ENCODE results near the gene YWHAH. TPM values are rescaled to one million over a fixed set of nuclear protein-coding genes. Genes with fewer than 3 reads are reported as not detected.

YWHAH gene
- total RNA-seq, 1 donor from 2014 or later = 57.8 TPM

DNA sequence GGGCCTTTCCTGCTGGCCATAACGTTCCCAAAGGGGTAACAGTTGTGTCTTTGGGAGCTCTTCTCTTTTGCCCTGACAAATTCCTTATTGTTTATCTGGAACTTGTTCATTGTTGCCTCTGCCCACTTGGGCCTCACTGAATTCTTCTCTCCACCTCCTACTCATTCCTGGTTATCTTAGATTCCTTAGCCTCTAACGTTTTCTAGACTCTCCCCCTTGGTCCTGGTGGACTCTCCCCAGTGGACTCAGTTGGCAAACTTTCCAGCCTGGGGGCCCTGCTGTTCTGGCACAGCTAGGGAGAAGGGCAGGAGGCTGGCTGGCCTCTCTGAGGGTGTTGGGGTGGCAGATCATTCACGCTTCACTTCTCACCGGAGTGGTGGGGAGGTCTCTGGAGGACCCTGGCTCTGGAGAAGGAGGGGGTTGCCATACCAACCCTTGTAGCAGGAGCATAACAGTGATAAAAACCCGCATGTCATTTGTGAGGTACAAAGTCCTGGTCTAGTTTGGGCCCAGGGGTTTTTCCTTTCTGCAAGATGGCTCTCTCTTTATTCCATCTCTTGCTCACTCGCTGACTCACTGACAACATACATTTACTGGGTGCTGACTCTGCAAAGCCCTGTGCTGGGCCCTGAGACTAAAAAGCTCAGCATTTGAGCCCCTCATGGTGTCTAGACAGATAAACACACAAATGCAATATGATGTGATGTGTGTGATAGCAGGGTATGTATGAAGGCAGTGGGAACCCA lies 39.7 kb downstream of the YWHAH start:
- no peaks in the 10 kb centered on the region for H3K4me1 Mint-ChIP-seq
- no peak for DNase-seq (ENCODE audit: low spot score in 2 of 2, unreplicated experiment in 2 of 2)
- H3K36me3 Mint-ChIP-seq = no peaks in the 10 kb centered on the region
- no peaks in the 10 kb centered on the region for H3K9me3 Mint-ChIP-seq
- no peak overlapping the region for H3K4me3 Mint-ChIP-seq
- no peak overlapping the region for H3K27ac Mint-ChIP-seq
- H3K27me3 Mint-ChIP-seq (ENCODE audit: low read depth) = peaks cover 9% of the 10 kb centered on the region
- TF ChIP-seq, protein P1, sequence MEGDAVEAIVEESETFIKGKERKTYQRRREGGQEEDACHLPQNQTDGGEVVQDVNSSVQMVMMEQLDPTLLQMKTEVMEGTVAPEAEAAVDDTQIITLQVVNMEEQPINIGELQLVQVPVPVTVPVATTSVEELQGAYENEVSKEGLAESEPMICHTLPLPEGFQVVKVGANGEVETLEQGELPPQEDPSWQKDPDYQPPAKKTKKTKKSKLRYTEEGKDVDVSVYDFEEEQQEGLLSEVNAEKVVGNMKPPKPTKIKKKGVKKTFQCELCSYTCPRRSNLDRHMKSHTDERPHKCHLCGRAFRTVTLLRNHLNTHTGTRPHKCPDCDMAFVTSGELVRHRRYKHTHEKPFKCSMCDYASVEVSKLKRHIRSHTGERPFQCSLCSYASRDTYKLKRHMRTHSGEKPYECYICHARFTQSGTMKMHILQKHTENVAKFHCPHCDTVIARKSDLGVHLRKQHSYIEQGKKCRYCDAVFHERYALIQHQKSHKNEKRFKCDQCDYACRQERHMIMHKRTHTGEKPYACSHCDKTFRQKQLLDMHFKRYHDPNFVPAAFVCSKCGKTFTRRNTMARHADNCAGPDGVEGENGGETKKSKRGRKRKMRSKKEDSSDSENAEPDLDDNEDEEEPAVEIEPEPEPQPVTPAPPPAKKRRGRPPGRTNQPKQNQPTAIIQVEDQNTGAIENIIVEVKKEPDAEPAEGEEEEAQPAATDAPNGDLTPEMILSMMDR (IDR thresholded peaks at IDR 0.05; ENCODE audit: unreplicated experiment) = no peak

DNA sequence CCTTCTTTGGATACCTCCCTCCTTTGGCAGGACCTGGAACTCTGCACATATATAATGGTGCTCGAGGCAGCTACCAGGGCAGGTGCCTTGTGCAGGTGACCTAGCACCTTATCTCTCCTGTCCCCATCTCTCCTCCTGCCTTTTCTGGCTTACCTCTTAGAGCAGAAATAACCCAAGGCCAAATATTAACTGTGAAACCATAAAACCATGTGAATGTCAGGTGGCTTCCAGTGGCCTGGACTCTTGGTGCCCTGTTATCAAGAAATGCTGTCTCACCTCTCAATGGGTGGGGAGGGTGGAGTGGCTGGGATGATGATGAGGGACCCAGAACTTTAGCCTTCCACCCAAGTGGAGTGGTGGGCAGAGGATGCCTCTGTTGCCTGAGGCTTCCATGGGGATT lies 42.9 kb downstream of the YWHAH start:
- H3K4me3 Mint-ChIP-seq = no peak overlapping the region
- no peaks in the 10 kb centered on the region for H3K4me1 Mint-ChIP-seq
- peaks cover 26% of the 10 kb centered on the region for H3K27me3 Mint-ChIP-seq (ENCODE audit: low read depth)
- DNase-seq (ENCODE audit: low spot score in 2 of 2, unreplicated experiment in 2 of 2) = no peak
- no peaks in the 10 kb centered on the region for H3K36me3 Mint-ChIP-seq
- H3K9me3 Mint-ChIP-seq = no peaks in the 10 kb centered on the region
- H3K27ac Mint-ChIP-seq = no peak overlapping the region
- TF ChIP-seq, protein P1 (IDR thresholded peaks at IDR 0.05; ENCODE audit: unreplicated experiment) = no peak

DNA sequence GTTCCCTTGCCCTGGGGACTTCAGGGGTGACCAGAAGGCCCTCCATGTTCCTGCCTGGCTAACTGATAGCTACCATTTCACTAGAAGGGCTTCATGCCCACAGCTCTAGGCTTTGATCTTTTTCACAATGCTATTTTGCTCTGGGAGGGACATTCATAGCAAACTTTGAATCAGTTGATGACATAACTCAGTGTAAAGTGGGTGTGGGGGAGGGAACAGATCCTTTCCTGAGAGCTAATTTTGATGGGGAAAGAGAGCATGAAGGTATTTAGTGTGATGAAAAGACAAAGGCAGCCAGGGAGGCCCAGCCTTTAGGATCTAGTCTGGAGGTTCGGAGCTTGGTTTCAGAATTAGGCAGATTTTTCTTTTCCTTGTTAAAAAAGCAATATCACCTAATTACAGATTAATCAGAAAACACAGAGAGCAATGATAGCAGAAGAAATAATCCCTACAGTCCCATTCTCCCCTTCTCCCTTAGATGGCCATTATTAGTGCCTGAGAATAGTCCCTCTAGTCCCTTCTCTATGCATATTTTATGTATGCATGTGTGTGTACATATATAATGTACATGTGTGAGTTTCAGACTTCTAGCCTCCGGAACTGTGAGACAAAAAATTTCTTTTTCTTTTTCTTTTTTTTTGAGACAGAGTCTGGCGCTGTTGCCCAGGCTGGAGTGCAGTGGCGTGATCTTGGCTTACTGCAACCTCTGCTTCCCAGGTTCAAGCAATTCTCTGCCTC lies 46.9 kb downstream of the YWHAH start:
- Mint-ChIP-seq H3K4me3 (no peak overlapping the region), H3K9me3 (no peaks in the 10 kb centered on the region), H3K4me1 (no peaks in the 10 kb centered on the region), H3K36me3 (no peaks in the 10 kb centered on the region), H3K27ac (no peak overlapping the region), H3K27me3 (ENCODE audit: low read depth) (peaks cover 26% of the 10 kb centered on the region)
- TF ChIP-seq, protein P1 (IDR thresholded peaks at IDR 0.05; ENCODE audit: unreplicated experiment) = no peak
- no peak for DNase-seq (ENCODE audit: low spot score in 2 of 2, unreplicated experiment in 2 of 2)

DNA sequence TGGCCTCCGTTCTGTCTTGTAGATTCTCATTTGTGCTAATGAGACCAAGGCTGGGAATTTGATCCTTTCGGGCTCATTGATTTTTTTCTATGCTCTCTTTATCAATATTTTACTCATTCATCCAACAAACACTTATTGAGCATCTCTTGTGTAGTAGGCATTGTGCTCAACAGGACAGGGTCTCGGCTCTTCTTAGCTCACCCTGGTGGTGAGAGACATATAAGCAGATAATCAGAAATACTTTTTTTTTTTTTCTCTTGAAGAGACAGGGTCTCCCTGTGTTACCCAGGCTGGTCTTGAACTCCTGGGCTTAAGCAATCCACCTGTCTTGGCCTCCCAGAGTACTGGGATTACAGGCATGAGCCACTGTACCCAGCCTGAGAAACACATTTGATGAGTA lies 50.7 kb downstream of the YWHAH start:
- Mint-ChIP-seq H3K4me3 (no peak overlapping the region), H3K4me1 (no peaks in the 10 kb centered on the region), H3K27ac (no peak overlapping the region), H3K9me3 (no peaks in the 10 kb centered on the region), H3K36me3 (no peaks in the 10 kb centered on the region), H3K27me3 (ENCODE audit: low read depth) (peaks cover 11% of the 10 kb centered on the region)
- TF ChIP-seq, protein P1 (IDR thresholded peaks at IDR 0.05; ENCODE audit: unreplicated experiment) = no peak
- DNase-seq (ENCODE audit: low spot score in 2 of 2, unreplicated experiment in 2 of 2) = no peak

DNA sequence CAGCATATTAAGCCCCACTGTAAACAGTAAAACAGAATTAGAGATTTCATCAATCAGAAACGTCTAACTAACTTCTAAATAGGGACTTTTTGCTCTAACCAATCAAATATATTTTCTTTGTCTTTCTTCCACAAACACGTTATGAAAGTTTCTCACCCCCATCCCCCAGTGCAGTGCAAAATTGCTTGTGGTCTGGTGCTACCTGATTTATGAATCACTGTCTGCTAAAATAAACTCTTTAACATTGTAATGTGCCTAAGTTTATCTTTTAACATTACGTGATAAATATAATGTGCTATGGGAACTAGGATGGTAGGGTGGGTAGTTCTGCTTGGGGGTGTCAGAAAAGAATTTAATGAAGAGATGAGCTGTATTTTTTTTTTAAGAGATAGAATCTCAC lies 51.5 kb downstream of the YWHAH start:
- Mint-ChIP-seq H3K4me3 (no peak overlapping the region), H3K4me1 (peaks cover 8% of the 10 kb centered on the region), H3K27ac (no peak overlapping the region), H3K36me3 (no peaks in the 10 kb centered on the region), H3K27me3 (ENCODE audit: low read depth) (peaks cover 5% of the 10 kb centered on the region), H3K9me3 (no peaks in the 10 kb centered on the region)
- no peak for DNase-seq (ENCODE audit: low spot score in 2 of 2, unreplicated experiment in 2 of 2)
- TF ChIP-seq, protein P1 (IDR thresholded peaks at IDR 0.05; ENCODE audit: unreplicated experiment) = no peak

All from mesothelial cell of epicardium (in vitro differentiated cells).